Caco-2 (cell line): ENCODE results near the gene SLC28A3. TPM values are rescaled to one million over a fixed set of nuclear protein-coding genes. Genes with fewer than 3 reads are reported as not detected.

ENCODE experiments used
- BruUV-seq: library from RNA; stranded (reverse); fragments of 400-500 nt; replicated peaks from 2 replicates; lab custom pipeline; 2021; lab: Mats Ljungman, UMichigan
- CTCF ChIA-PET: fragments of 300-600 bp; sonication (Branson Sonifier 250); formaldehyde crosslinking; loops from one replicate; lab custom pipeline; 2022; ENCODE audit warnings: antibody characterized with exemption; lab: Charles Lee
- POLR2A ChIA-PET: fragments of 300-600 bp; sonication (Branson Sonifier 250); formaldehyde crosslinking; loops from one replicate; lab custom pipeline; 2022; ENCODE audit warnings: antibody characterized with exemption; lab: Charles Lee
- DNase-seq, 2 experiments: peaks; one replicate each; pipeline versions ENCODE4 v3.0.0 to v3.0.0-alpha.2; 2020 to 2022
- H3K27me3 ChIP-seq: replicated peaks from 2 replicates; pipeline ENCODE4 v1.6.0; 2011; ENCODE audit warnings: low read length; ENCODE audit not compliant: control insufficient read depth, insufficient read depth
- H3K36me3 ChIP-seq: 2 replicates; pipeline ENCODE4 v1.5.1; 2011; ENCODE audit warnings: low read length; ENCODE audit not compliant: control insufficient read depth, insufficient read depth
- H3K4me1 ChIP-seq: fragments of 250-450 bp; sonication (Bioruptor Pico); 2 replicates; pipeline ENCODE4 v1.5.1; 2020; ENCODE audit warnings: mild to moderate bottlenecking
- H3K4me3 ChIP-seq: 2 replicates; pipeline ENCODE4 v1.5.1; 2011; ENCODE audit warnings: low read depth, mild to moderate bottlenecking, control low read depth, low read length
- H3K9me3 ChIP-seq: fragments of 250-450 bp; sonication (Bioruptor Pico); 2 replicates; pipeline ENCODE4 v1.5.1; 2020; ENCODE audit warnings: mild to moderate bottlenecking, moderate library complexity
- H3K27ac Mint-ChIP-seq: one replicate; pipeline ENCODE4 v1.8.0; 2022; ENCODE audit warnings: mixed read lengths; ENCODE audit not compliant: unreplicated experiment
- H3K27me3 Mint-ChIP-seq: one replicate; pipeline ENCODE4 v1.8.0; 2022; ENCODE audit warnings: mixed read lengths; ENCODE audit not compliant: insufficient read depth, unreplicated experiment
- H3K36me3 Mint-ChIP-seq: one replicate; pipeline ENCODE4 v1.8.0; 2022; ENCODE audit warnings: mild to moderate bottlenecking, mixed read lengths; ENCODE audit not compliant: insufficient read depth, unreplicated experiment
- H3K4me1 Mint-ChIP-seq: one replicate; pipeline ENCODE4 v1.8.0; 2022; ENCODE audit warnings: low read depth, mixed read lengths; ENCODE audit not compliant: unreplicated experiment
- H3K4me3 Mint-ChIP-seq: one replicate; pipeline ENCODE4 v1.8.0; 2022; ENCODE audit warnings: mild to moderate bottlenecking, moderate library complexity, mixed read lengths; ENCODE audit not compliant: unreplicated experiment
- H3K9me3 Mint-ChIP-seq: one replicate; pipeline ENCODE4 v1.8.0; 2022; ENCODE audit warnings: mixed read lengths; ENCODE audit not compliant: unreplicated experiment
- CTCF ChIP-seq, 2 experiments: fragments of 200-600 bp in 1 of 2; IDR thresholded peaks; 1 replicate in 1 of 2; 2 replicates in 1 of 2; pipeline versions ENCODE4 v1.5.1 to v1.8.0; 2011 to 2022; ENCODE audit warnings: antibody characterized with exemption in 1 of 2, control low read depth in 1 of 2, inconsistent platforms in 1 of 2, low read depth in 1 of 2, low read length in 1 of 2, mild to moderate bottlenecking in 1 of 2, moderate library complexity in 1 of 2; ENCODE audit not compliant: insufficient read depth in 1 of 2, severe bottlenecking in 1 of 2, unreplicated experiment in 1 of 2
- intact Hi-C: fragments of 100-400 bp; cut with micrococcal nuclease; formaldehyde crosslinking; loops from one replicate; pipeline ENCODE4 v1.10.0; 2022; ENCODE audit not compliant: unreplicated experiment
- total RNA-seq: library from RNA; stranded (reverse); gene quantifications from 2 replicates; pipeline ENCODE4 v1.2.3, GENCODE V29; 2022

The SLC28A3 gene
- total RNA-seq, 1 experiment from 2014 or later = 2.6 TPM

- H3K4me3 ChIP-seq = no peak overlapping the region
- ChIA-PET CTCF (no interaction called here), POLR2A (no interaction called here)
- no peaks in the 10 kb centered on the region for H3K4me1 ChIP-seq
- no peaks in the 10 kb centered on the region for H3K27me3 Mint-ChIP-seq
- no peaks in the 10 kb centered on the region for H3K36me3 ChIP-seq
- H3K4me3 Mint-ChIP-seq = no peak overlapping the region
- no peaks in the 10 kb centered on the region for H3K36me3 Mint-ChIP-seq
- H3K9me3 Mint-ChIP-seq = no peaks in the 10 kb centered on the region
- no peak overlapping the region for H3K27ac Mint-ChIP-seq
- H3K9me3 ChIP-seq = no peaks in the 10 kb centered on the region
- intact Hi-C loops = no loop called here
- no TSS peak for BruUV-seq
- DNase-seq = no peak
- TF ChIP-seq CTCF (IDR thresholded peaks at IDR 0.05; ENCODE audit: insufficient read depth in 1 of 2, low read depth in 1 of 2, low read length in 1 of 2, severe bottlenecking in 1 of 2, unreplicated experiment in 1 of 2) = no peak
- H3K27me3 ChIP-seq = no peaks in the 10 kb centered on the region
- H3K4me1 Mint-ChIP-seq = no peaks in the 10 kb centered on the region
These were observed 82.2 kb downstream of the SLC28A3 start for GRCh38 chr9:84258371-84258770.

GRCh38 chr9:84255696-84256095 is 84.9 kb downstream of the SLC28A3 start:
- no peak overlapping the region for H3K27ac Mint-ChIP-seq

GRCh38 chr9:84254972-84255371 is 85.6 kb downstream of the SLC28A3 start:
- H3K4me1 Mint-ChIP-seq = no peaks in the 10 kb centered on the region
- no TSS peak for BruUV-seq
- no peak overlapping the region for H3K4me3 Mint-ChIP-seq
- CTCF ChIA-PET = interaction anchor here (0.5 kb wide), 1 partner anchor 65 kb away, joined by 5 read pairs; no protein-coding TSS in a partner anchor
- Histone ChIP-seq H3K9me3 (no peaks in the 10 kb centered on the region), H3K36me3 (no peaks in the 10 kb centered on the region), H3K4me3 (no peak overlapping the region), H3K4me1 (no peaks in the 10 kb centered on the region), H3K27me3 (no peaks in the 10 kb centered on the region)
- H3K27ac Mint-ChIP-seq = no peak overlapping the region
- intact Hi-C loops = no loop called here
- no peaks in the 10 kb centered on the region for H3K9me3 Mint-ChIP-seq
- no peak for DNase-seq
- H3K36me3 Mint-ChIP-seq = no peaks in the 10 kb centered on the region
- no peak for TF ChIP-seq CTCF (IDR thresholded peaks at IDR 0.05; ENCODE audit: insufficient read depth in 1 of 2, low read depth in 1 of 2, low read length in 1 of 2, severe bottlenecking in 1 of 2, unreplicated experiment in 1 of 2)
- POLR2A ChIA-PET = no interaction called here
- H3K27me3 Mint-ChIP-seq = peaks cover 2% of the 10 kb centered on the region

More at GRCh38 chr9:84255696-84256095, 84.9 kb downstream of the SLC28A3 start:
- BruUV-seq = no TSS peak
- ChIA-PET POLR2A (no interaction called here), CTCF (no interaction called here)
- intact Hi-C loops = no loop called here
- DNase-seq = no peak
- Mint-ChIP-seq H3K27me3 (peaks cover 2% of the 10 kb centered on the region), H3K9me3 (no peaks in the 10 kb centered on the region), H3K4me1 (no peaks in the 10 kb centered on the region), H3K4me3 (no peak overlapping the region), H3K36me3 (no peaks in the 10 kb centered on the region)
- Histone ChIP-seq H3K9me3 (no peaks in the 10 kb centered on the region), H3K4me3 (no peak overlapping the region), H3K36me3 (no peaks in the 10 kb centered on the region), H3K27me3 (no peaks in the 10 kb centered on the region), H3K4me1 (no peaks in the 10 kb centered on the region)
- no peak for TF ChIP-seq CTCF (IDR thresholded peaks at IDR 0.05; ENCODE audit: insufficient read depth in 1 of 2, low read depth in 1 of 2, low read length in 1 of 2, severe bottlenecking in 1 of 2, unreplicated experiment in 1 of 2)
